ENCODE results near the gene FASN. TPM values are rescaled to one million over a fixed set of nuclear protein-coding genes. Genes with fewer than 3 reads are reported as not detected.
A peak's percentile ranks its signal among the peaks of the same experiment; 100 is the strongest.

Gene FASN
- total RNA-seq, 6 experiments from 2014 or later: 108 to 138 (median 112) TPM

DNA sequence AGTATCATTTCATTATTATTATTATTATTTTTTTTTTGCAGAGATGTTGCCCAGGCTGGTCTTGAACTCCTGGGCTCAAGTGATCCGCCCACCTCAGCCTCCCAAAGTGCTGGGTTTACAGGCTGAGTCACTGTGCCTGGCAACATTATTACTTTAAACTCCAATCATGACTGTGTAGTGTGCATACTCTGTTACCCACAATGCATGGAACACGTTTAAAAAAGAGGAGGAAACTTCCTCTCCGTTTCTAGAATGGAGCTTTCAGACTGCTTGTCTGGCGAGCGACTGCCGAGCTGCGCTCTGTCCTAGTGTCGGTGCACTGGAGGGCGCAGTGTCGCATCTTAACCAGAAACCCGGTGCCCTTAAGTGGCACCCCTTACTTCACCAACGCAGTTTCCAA lies 22.1 kb upstream of the FASN start:
- H3K36me3 Mint-ChIP-seq (ENCODE audit: low read depth): peaks cover 8% of the 10 kb centered on the region; the same call in 1 of the 2 replicates
- peak overlapping the region; percentile 91 for H3K27ac Mint-ChIP-seq

DNA sequence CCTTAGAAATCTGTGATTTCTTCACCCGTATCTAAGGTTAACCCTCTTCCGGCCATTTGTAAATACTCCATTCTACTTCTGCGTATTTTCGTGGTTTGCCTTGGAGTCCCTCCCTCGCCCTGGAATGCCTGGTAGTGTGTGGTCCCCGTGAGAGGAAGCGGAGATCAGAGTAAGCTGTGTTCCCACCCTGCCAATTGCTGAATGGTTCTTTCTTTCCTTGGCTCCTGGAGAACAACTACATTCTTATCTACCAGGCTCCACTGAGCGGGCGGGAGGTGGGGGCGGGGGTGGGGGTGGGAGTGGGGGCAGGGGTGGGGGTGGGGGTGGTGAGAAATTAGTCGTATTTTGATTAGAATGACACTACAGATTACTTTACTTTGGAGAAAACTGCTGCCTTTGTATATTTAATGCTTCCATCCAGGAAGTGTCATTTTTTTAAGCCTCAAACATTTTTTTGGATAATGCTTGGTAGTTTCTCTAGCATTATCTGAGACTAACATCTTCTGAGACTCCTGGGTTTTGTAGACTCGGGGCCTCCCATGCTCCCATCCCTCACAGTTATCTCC lies 20.9 kb upstream of the FASN start:
- H3K4me3 Mint-ChIP-seq: no peak overlapping the region
- no peak for DNase-seq
- peaks cover 13% of the 10 kb centered on the region for H3K4me1 Mint-ChIP-seq (ENCODE audit: low read depth)
- H3K27me3 Mint-ChIP-seq (ENCODE audit: insufficient read depth): peaks cover 1% of the 10 kb centered on the region; the same call in 1 of the 2 replicates
- no peaks in the 10 kb centered on the region for H3K36me3 Mint-ChIP-seq (ENCODE audit: low read depth)
- no peak overlapping the region; the same call in 1 of the 2 replicates for H3K27ac Mint-ChIP-seq
- no peaks in the 10 kb centered on the region for H3K9me3 Mint-ChIP-seq
- no peak for TF ChIP-seq CTCF (IDR thresholded peaks at IDR 0.05)

More for the DNA sequence above, 22.1 kb upstream of the FASN start:
- TF ChIP-seq CTCF (IDR thresholded peaks at IDR 0.05): no peak
- peaks cover 3% of the 10 kb centered on the region; the same call in 1 of the 2 replicates for H3K27me3 Mint-ChIP-seq (ENCODE audit: insufficient read depth)
- no peaks in the 10 kb centered on the region for H3K9me3 Mint-ChIP-seq
- peaks cover 13% of the 10 kb centered on the region for H3K4me1 Mint-ChIP-seq (ENCODE audit: low read depth)
- H3K4me3 Mint-ChIP-seq: peak overlapping the region; percentile 66
- peak; percentile 83 for DNase-seq

DNA sequence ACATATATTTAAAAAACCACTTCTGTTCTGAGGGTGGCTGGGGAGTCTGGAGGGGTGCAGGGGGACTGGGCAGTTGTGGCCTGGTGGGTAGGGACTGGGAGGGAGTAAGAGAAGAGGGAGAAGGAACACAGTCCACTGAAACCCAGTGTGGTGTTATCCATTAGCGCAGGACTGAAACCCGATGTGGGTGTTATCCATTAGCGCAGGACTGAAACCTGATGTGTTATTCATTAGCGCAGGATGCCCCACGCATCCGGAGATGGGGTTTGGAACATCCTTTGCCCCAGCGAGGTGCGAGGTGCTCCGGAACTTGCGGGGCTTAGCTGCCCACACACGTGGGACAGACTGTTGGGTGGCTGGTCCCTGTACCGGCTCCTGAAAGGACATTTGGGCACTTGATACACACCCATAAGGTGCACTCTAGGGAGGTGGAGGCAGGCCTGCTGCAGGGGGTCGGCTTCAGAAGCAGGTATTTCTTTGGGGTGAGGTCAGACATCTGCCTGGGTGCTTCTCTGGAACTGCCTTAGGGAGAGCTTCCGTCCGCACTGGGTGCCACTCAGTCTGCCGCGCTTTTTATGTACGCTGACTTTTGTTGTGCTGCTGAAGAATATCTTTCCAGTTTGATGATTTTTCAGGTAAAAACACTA lies 20.3 kb upstream of the FASN start:
- Mint-ChIP-seq H3K27ac (no peak overlapping the region; the same call in 1 of the 2 replicates), H3K4me3 (no peak overlapping the region), H3K27me3 (ENCODE audit: insufficient read depth) (peaks cover 1% of the 10 kb centered on the region; the same call in 1 of the 2 replicates), H3K9me3 (no peaks in the 10 kb centered on the region), H3K36me3 (ENCODE audit: low read depth) (no peaks in the 10 kb centered on the region), H3K4me1 (ENCODE audit: low read depth) (peaks cover 13% of the 10 kb centered on the region)
- no peak for DNase-seq
- TF ChIP-seq CTCF (IDR thresholded peaks at IDR 0.05): no peak

GRCh38 chr17:82117139-82118090 lies 19.4 kb upstream of the FASN start:
- no peaks in the 10 kb centered on the region for H3K36me3 Mint-ChIP-seq (ENCODE audit: low read depth)
- DNase-seq: no peak
- no peaks in the 10 kb centered on the region for H3K9me3 Mint-ChIP-seq
- H3K4me1 Mint-ChIP-seq (ENCODE audit: low read depth): peaks cover 13% of the 10 kb centered on the region
- H3K27ac Mint-ChIP-seq: no peak overlapping the region
- no peak for TF ChIP-seq CTCF (IDR thresholded peaks at IDR 0.05)
- no peak overlapping the region for H3K4me3 Mint-ChIP-seq
- peaks cover 1% of the 10 kb centered on the region; the same call in 1 of the 2 replicates for H3K27me3 Mint-ChIP-seq (ENCODE audit: insufficient read depth)

DNA sequence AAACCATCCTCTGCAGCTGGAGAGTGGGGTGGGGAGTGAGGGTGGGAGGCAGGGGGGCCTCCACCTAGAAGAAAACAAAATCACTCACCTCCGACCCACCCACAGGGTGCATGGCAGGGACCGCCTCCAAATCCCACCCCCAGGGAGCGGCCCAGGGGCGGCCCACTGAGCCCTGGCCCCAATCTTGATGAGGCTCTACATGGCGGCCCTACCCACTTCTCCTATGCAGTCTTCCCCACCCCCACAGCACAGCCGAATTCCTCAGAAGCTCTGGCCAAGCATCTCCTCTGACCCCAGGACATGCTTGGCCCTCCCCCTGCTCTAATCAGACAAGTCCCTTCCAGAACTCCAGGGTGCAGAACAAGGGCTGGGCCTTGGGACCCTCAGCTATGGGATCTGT lies 18.2 kb upstream of the FASN start:
- Mint-ChIP-seq H3K36me3 (ENCODE audit: low read depth) (no peaks in the 10 kb centered on the region), H3K27me3 (ENCODE audit: insufficient read depth) (peaks cover 1% of the 10 kb centered on the region; the same call in 1 of the 2 replicates), H3K27ac (no peak overlapping the region), H3K9me3 (no peaks in the 10 kb centered on the region), H3K4me3 (no peak overlapping the region), H3K4me1 (ENCODE audit: low read depth) (peaks cover 13% of the 10 kb centered on the region)
- no peak for TF ChIP-seq CTCF (IDR thresholded peaks at IDR 0.05)
- no peak for DNase-seq

All from HFFc6 (cell line).